IPS-NIHi7 (cell line): ENCODE data around the gene NDUFA8.

ENCODE experiments used
- DNase-seq: peaks from one replicate; pipeline ENCODE4 v3.0.0; 2012; ENCODE audit warnings: mixed read lengths; ENCODE audit errors: extremely low spot score

Gene NDUFA8

DNA sequence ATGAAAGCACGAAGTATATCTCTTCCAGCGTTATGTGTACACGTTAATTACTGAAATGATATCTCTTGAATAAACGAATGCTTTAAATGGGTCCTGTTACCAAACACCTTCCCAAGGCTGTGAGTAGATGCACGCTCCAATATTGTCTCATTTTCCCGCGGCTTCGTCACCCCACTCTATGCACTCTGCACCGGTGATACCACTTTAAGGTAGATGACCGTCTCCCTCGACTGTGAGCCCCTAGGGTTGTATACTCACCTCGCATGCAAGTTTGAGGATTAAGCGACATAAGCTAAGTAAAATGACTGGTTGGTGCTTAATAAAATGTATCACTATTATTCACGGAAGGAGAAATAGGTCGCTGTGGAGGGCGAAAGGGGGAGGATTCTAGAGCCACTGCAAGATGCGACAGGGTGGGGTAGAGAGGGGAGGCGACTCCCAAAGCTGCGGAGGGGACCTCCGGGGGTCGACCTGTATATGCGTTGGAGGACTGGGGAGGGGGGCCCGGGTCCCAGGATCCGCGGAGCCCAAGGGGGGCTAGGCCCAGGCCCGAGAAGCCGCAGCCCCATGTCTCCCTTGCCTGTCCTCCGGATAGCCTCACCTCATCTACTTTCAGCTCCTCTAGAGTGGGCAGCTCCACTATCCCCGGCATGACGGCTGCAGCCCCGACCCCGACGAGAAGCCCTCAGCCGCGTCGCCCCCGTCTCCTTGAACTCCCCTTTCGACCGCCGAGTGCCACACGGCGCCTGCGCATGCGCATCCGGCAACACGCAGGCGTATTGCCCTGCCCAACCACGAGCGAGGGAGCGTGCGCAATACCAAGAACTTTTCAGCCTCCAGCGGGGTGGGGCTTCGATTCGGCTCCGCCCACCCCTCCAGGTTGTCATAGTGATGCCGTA lies at the start of gene NDUFA8, which contains the start of gene MORN5:
NDUFA8 (minus strand) TSS at position 754 of the 899 bp plus-strand sequence; CDS start at position 652, 102 bp downstream.
MORN5 (plus strand) TSS at position 883 of the 899 bp plus-strand sequence. CDS start 65 bp downstream, outside the sequence.
- peak; percentile 100 for DNase-seq

DNA sequence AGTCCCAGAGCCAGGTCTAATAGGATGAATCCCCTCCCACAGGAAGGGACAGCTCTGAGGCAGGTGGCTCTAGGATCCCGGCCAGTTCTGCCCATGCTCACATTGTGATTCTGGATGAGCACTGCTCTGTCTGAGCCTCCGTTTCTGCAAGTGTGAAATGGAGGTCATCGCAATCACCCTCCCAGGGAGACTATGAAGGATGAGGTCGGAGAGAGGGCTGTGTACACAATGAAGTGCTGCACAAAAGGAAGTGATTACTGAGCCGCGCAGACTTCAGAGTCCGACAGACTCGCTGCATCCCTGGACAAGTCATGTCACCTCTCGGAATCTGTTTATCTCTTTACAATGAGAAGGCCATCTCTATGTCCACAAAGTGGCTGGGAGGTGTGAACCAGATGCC lies 47.5 kb upstream of the NDUFA8 start:
- DNase-seq, result no peak

- DNase-seq, result peak; percentile 7
Measured at GRCh38 chr9:122206118-122207046, 46.8 kb upstream of the NDUFA8 start.

GRCh38 chr9:122205176-122205575 lies 45.6 kb upstream of the NDUFA8 start:
- DNase-seq, result no peak

- DNase-seq, result no peak
Measured at GRCh38 chr9:122204491-122204890, 44.9 kb upstream of the NDUFA8 start.

GRCh38 chr9:122204055-122204454 lies 44.5 kb upstream of the NDUFA8 start:
- peak; percentile 11 for DNase-seq

DNA sequence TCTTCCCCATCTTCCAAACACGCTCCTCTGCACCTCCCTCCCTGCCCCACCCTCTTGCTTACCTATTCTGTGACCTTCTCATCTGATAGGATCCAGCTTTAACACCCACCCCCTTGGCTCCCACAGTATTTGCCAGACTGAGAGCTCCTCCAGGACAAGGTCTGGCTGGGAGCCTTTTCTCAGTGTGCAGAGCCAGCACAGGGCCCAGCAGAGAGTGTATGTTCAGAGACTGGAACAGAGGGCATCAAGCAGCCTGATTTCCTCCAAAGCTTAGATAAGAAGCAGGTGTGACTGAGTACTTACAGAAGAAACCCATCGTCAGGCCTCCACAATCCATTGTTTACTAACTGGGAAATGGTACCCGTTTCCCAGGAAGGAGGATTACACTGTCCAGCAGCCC lies 42.5 kb upstream of the NDUFA8 start:
- DNase-seq, result peak; percentile 6

- DNase-seq, result no peak
Measured at GRCh38 chr9:122201641-122202040, 42.1 kb upstream of the NDUFA8 start.

GRCh38 chr9:122200960-122201595 lies 41.5 kb upstream of the NDUFA8 start:
- DNase-seq, result peak; percentile 12

GRCh38 chr9:122197882-122198281 lies 38.3 kb upstream of the NDUFA8 start:
- no peak for DNase-seq

- no peak for DNase-seq
Measured at GRCh38 chr9:122197426-122197825, 37.8 kb upstream of the NDUFA8 start.

GRCh38 chr9:122195875-122196274 lies 36.3 kb upstream of the NDUFA8 start:
- no peak for DNase-seq

DNA sequence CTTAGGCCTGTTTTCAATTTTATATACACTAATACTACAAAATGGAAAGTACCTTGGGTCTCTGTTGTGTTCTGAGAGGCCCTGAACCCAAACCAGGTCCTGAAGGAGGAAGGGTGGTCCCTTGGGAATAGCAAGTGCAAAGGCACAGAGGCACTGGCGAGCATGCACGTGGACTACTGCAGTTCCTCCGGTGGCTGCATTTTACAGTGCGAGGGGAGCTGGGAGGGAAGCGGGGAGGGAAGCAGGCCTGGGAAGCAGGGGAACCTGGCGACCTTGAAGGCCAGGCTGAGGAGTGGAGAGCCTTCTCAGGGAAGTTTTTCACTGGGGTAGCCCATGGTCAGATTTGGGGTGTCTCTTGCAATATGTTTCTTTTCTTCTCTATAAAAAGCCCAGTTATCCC lies 34.1 kb upstream of the NDUFA8 start:
- DNase-seq, result no peak

DNA sequence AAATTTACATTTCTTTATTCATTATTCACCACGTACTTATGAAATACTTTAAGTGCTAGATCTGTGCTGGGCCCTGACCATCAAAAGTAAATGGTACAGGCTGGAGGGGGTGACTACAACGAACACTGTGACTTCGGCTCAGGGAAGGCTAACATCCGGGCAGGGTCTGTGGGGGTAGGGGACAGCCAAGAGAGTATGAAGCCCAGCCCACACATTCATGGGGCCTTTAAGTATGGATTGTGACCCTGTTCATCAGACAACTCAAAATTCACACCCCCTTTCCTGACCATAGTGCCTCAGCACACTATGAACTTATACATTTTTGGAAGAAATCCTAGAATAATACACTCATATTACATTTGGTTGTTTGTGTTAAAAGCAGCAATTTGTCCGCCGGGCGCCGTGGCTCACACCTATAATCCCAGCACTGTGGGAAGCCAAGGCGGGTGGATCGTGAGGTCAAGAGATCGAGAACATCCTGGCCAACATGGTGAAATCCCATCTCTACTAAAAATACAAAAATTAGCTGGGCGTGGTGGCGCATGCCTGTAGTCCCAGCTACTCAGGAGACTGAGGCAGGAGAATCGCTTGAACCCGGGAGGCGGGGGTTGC lies 33.4 kb upstream of the NDUFA8 start:
- no peak for DNase-seq

- DNase-seq, result no peak
Measured at GRCh38 chr9:122192261-122192875, 32.8 kb upstream of the NDUFA8 start.

DNA sequence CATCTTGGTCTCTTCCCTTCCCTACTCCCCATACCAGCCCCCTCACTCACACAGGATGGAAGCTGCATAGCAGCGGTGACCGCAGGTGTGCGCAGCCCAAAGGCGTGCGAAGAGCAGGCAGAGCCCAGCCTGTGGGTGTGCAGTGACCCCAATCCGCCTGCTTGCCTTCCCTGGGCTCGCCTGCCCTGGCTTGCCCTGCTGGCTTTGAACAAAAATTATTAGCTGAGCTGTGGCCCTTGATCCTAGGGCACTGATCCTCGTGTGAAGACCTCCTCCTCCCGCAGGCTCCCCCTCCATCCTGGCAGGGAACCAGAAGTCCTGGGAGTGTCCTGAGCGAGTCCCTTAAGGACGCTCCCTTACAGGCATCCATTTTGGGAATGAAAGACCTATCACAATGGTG lies 32.0 kb upstream of the NDUFA8 start:
- no peak for DNase-seq

- DNase-seq, result no peak
Measured at GRCh38 chr9:122190597-122191381, 31.2 kb upstream of the NDUFA8 start.

DNA sequence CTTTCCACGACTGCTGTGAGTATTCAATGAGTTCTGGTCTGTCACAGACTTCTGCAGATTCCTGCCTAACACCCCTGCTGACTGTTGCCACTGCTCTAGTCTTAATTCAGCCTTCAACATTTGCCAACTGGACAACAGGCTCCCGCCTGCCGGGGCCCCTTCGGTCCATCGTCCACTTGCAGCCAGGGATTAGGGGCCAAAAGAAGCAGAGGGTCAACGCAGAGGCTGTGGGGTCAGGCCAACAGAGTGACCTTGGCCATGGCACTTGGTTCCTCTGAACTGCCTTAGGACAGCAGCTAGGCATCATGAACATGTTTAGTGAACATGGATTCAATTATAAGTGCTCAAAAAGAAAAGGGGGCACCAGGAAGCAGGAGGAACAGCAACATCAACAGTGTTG lies 28.8 kb upstream of the NDUFA8 start:
- no peak for DNase-seq

DNA sequence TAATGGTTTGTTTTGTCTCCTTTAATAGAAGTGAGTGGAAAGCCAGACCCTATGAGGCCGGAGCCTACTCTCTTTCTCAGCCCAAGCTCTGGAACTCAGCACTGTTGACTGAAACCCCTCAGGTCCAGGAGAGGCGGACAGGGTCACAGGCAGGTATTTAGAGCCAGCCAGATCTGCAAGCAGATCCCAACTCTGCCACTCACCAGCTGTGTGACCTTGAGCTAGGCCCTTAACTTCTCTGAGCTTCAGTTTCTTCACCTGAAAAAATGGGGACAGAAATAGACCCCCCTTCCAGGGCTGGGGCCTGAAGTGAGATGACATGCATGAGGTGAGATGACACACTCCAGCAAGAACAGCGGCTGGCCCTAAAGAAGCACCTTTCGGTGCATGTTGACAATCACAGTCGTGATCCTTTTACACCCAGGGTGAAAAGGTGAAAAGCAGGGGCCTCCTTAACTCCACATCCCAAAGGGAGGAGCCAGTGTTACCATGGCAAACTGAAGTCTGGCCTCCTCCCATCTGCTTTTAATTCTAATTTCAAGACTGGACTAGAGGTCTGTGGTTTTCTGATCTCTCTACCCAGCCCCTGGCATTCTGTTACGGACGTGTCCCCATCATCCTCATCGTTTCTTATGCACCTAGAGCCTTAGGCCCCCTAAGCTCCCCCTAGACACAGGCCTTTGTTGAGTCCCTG lies 27.3 kb upstream of the NDUFA8 start:
- no peak for DNase-seq

DNA sequence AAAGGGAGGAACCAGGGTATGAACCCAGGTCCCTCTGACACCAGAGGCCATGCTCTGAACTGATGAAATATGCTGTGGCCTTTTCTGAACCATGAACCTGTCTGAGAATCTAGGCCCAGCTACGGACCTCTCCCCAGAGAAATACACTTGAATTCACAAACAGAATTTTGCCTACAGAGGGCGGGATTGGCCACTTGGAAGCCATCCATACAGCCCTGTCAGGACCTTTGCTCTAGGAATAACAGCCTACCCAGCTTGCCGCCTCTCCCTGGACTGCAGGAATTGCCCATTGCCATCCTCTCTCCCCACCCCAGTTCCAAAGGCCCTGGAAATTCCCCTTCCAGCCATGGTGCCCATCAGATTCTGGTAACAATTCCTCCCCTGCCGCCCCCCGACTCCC lies 26.7 kb upstream of the NDUFA8 start:
- DNase-seq, result peak; percentile 64
